ENCODE measurements around the gene PHLPP1.

DNA sequence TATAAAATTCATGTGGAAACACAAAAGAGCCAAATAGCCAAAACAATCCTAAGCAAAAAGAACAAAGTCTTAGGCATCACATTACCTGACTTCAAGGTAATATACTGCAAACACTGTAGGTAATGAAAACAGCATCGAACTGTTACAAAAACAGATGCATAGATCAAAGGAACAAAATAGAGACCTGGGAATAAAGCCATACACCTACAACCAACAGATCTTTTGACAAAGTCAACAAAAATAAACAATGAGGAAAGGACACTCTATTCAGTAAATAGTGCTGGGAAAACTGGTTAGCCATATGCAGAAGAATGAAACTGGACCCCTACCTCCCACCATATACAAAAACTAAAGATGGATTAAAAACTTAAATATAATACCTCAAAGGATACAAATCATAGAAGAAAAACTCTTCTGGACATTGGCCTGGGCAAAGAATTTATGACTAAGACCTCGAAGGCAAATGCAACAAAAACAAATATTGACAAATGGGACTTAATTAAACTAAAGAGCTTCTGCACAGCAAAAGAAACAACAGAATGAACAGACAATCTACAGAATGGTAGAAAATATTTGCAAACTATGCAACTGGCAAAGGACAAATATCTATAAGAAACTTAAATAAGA lies 218.0 kb downstream of the PHLPP1 start:
- TF ChIP-seq, protein P1, sequence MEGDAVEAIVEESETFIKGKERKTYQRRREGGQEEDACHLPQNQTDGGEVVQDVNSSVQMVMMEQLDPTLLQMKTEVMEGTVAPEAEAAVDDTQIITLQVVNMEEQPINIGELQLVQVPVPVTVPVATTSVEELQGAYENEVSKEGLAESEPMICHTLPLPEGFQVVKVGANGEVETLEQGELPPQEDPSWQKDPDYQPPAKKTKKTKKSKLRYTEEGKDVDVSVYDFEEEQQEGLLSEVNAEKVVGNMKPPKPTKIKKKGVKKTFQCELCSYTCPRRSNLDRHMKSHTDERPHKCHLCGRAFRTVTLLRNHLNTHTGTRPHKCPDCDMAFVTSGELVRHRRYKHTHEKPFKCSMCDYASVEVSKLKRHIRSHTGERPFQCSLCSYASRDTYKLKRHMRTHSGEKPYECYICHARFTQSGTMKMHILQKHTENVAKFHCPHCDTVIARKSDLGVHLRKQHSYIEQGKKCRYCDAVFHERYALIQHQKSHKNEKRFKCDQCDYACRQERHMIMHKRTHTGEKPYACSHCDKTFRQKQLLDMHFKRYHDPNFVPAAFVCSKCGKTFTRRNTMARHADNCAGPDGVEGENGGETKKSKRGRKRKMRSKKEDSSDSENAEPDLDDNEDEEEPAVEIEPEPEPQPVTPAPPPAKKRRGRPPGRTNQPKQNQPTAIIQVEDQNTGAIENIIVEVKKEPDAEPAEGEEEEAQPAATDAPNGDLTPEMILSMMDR (conservative IDR thresholded peaks at IDR 0.05; ENCODE audit: low read length), result no peak
- TF ChIP-seq EZH2phosphoT487 (IDR thresholded peaks at IDR 0.05; ENCODE audit: borderline replicate concordance, low read depth, low read length), result no peak

All from OCI-LY7 (cell line).